ENCODE results near the gene HMGN1. TPM values are rescaled to one million over a fixed set of nuclear protein-coding genes. Genes with fewer than 3 reads are reported as not detected.

HMGN1 gene
- total RNA-seq, 4 donors from 2014 or later: 58.4 to 82.2 (median 59.6) TPM

DNA sequence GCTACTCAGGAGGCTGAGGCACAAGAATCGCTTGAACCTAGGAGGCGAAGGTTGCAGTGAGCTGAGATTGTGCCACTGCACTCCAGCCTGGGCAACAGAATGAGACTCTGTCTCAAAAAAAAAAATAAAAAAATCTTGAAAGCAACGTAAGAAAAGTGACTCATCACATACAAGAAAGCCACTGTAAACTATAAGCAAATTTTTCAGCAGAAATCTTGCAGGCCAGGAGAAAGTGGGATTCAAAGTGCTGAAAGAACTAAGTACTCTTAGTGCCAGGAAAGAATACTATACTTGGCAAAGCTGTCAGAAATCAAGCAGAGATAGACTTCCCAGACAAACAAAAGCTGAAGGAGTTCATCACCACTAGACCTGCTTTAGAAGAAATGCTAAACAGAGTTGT lies 4.4 kb upstream of the HMGN1 start:
- Histone ChIP-seq H3K36me3 (no peaks in the 10 kb centered on the region), H3K9me3 (peaks cover 0 to 4% (median 0%) of the 10 kb centered on the region in 4 donors), H3K27ac (no peak overlapping the region), H3K4me1 (peaks cover 0 to 4% (median 0%) of the 10 kb centered on the region in 4 donors), H3K27me3 (no peaks in the 10 kb centered on the region), H3K4me3 (no peak overlapping the region)
- DNase-seq (ENCODE audit: low spot score in 2 of 2): no peak
- TF ChIP-seq, protein P1, sequence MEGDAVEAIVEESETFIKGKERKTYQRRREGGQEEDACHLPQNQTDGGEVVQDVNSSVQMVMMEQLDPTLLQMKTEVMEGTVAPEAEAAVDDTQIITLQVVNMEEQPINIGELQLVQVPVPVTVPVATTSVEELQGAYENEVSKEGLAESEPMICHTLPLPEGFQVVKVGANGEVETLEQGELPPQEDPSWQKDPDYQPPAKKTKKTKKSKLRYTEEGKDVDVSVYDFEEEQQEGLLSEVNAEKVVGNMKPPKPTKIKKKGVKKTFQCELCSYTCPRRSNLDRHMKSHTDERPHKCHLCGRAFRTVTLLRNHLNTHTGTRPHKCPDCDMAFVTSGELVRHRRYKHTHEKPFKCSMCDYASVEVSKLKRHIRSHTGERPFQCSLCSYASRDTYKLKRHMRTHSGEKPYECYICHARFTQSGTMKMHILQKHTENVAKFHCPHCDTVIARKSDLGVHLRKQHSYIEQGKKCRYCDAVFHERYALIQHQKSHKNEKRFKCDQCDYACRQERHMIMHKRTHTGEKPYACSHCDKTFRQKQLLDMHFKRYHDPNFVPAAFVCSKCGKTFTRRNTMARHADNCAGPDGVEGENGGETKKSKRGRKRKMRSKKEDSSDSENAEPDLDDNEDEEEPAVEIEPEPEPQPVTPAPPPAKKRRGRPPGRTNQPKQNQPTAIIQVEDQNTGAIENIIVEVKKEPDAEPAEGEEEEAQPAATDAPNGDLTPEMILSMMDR (IDR thresholded peaks at IDR 0.05): no peak
- no peak for TF ChIP-seq EP300 (IDR thresholded peaks at IDR 0.05)
- TF ChIP-seq POLR2A (IDR thresholded peaks at IDR 0.05): no peak
- WGBS, 2 donors: 70 to 77% methylated on average over 3 of the region's 3 CpGs

- WGBS, 2 donors: 67 to 74% methylated on average over 19 of the region's 19 CpGs
- Histone ChIP-seq H3K4me1 (peaks cover 0 to 26% (median 19%) of the 10 kb centered on the region in 4 donors), H3K9me3 (peaks cover 0 to 4% (median 0%) of the 10 kb centered on the region in 4 donors), H3K27ac (peak overlapping the region in 3 of 4 donors; percentile 87 to 97 (median 93)), H3K27me3 (no peaks in the 10 kb centered on the region), H3K4me3 (peak overlapping the region in 3 of 4 donors; percentile 65 to 70 (median 67)), H3K36me3 (no peaks in the 10 kb centered on the region)
- TF ChIP-seq POLR2A (IDR thresholded peaks at IDR 0.05) (no peak), EP300 (IDR thresholded peaks at IDR 0.05) (no peak)
- TF ChIP-seq, protein P1 (IDR thresholded peaks at IDR 0.05): no peak
- DNase-seq (ENCODE audit: low spot score in 2 of 2): no peak
These were observed 1.5 kb upstream of the HMGN1 start for GRCh38 chr21:39350094-39351005.

DNA sequence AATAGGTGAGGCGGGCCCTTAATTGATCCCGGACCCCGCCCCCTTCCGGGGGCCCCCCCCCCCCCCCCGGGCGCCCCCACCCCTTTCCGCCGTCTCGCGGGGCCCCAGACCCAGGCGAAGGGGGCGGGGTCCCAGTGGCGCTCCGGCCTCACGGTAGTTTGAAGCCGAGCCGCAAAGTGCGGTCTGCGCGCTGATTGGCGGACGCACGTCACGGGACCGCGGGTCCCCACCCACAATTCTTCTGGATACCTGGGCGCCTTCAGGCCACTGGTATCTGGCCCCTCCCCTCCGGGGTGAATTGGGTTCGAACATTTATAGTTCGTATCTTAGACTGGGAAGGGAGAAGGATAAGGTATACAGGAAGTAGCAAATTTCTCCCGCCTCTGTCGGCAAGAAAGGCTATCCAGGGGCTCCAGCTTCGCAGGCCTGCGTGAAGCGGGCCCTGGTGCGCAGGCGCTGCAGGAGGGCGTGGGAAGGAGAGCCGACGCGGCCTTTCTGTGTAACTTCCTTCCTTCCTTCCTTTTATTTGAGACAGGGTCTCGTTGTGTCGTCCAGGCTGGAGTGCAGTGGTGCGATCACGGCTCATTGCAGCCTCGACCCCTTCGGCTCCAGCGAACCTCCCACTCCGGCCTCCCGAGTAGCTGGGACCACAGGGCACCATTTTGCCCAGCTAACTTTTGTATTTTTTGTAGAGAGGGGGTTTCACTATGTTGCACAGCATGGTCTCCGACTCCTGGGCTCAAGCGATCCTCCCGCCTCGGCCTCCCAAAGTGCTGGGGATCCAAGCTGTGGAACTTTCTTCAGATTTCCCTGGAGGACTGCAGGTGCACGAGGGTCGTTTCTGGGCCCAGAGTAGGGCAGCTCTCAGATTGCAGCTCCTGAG lies 564 bp upstream of the HMGN1 start:
- TF ChIP-seq POLR2A (IDR thresholded peaks at IDR 0.05) (no peak), EP300 (IDR thresholded peaks at IDR 0.05) (peak; percentile 30 to 50)
- TF ChIP-seq, protein P1 (IDR thresholded peaks at IDR 0.05): no peak
- DNase-seq (ENCODE audit: low spot score in 2 of 2): peak; percentile 83 to 88
- Histone ChIP-seq H3K27me3 (no peaks in the 10 kb centered on the region), H3K4me1 (peaks cover 0 to 29% (median 19%) of the 10 kb centered on the region in 4 donors), H3K36me3 (no peaks in the 10 kb centered on the region), H3K4me3 (peak overlapping the region; percentile 47 to 70 (median 66)), H3K9me3 (peaks cover 0 to 4% (median 0%) of the 10 kb centered on the region in 4 donors), H3K27ac (peak overlapping the region; percentile 85 to 97 (median 90))
- 13 to 16% methylated on average over 29 to 30 of the region's 56 CpGs for WGBS, 2 donors

- no peak for TF ChIP-seq EP300 (IDR thresholded peaks at IDR 0.05)
- no peak for TF ChIP-seq POLR2A (IDR thresholded peaks at IDR 0.05)
- TF ChIP-seq, protein P1 (IDR thresholded peaks at IDR 0.05): no peak
- Histone ChIP-seq H3K4me1 (peaks cover 0 to 29% (median 19%) of the 10 kb centered on the region in 4 donors), H3K27me3 (no peaks in the 10 kb centered on the region), H3K27ac (peak overlapping the region; percentile 85 to 97 (median 90)), H3K36me3 (peaks cover 0 to 9% (median 4%) of the 10 kb centered on the region in 3 donors), H3K4me3 (peak overlapping the region; percentile 65 to 97 (median 68)), H3K9me3 (peaks cover 0 to 1% (median 0%) of the 10 kb centered on the region in 4 donors)
- WGBS, 2 donors: 1 to 2% methylated on average over 11 of the region's 11 CpGs
- DNase-seq (ENCODE audit: low spot score in 2 of 2): no peak
These were observed 891 bp downstream of the HMGN1 start for GRCh38 chr21:39348040-39348354.
